Trophoblast cell (in vitro differentiated cells and primary cell): ENCODE measurements around the gene CSMD2.

Experiments used
- DNase-seq, 2 donors: peaks; one replicate each; pipeline ENCODE4 v3.0.0-alpha.2; 2016
- H2AFZ ChIP-seq: 2 replicates; pipeline ENCODE4 v1.6.1; 2013; ENCODE audit warnings: low read length, moderate library complexity, mild to moderate bottlenecking; ENCODE audit not compliant: insufficient read depth, poor library complexity
- H2AK5ac ChIP-seq: 2 replicates; pipeline ENCODE4 v1.6.1; 2013; ENCODE audit warnings: mild to moderate bottlenecking, low read length
- H2BK120ac ChIP-seq: 2 replicates; pipeline ENCODE4 v1.6.1; 2013; ENCODE audit warnings: low read length, mild to moderate bottlenecking, moderate library complexity; ENCODE audit not compliant: insufficient read depth, poor library complexity
- H2BK12ac ChIP-seq: 2 replicates; pipeline ENCODE4 v1.6.1; 2013; ENCODE audit warnings: mild to moderate bottlenecking, low read length, moderate library complexity
- H2BK5ac ChIP-seq: 2 replicates; pipeline ENCODE4 v1.6.1; 2013; ENCODE audit warnings: low read length, low read depth, moderate library complexity, mild to moderate bottlenecking; ENCODE audit not compliant: poor library complexity
- H3K14ac ChIP-seq: 2 replicates; pipeline ENCODE4 v1.6.1; 2013; ENCODE audit warnings: mild to moderate bottlenecking, low read length
- H3K18ac ChIP-seq: 2 replicates; pipeline ENCODE4 v1.6.1; 2013; ENCODE audit warnings: mild to moderate bottlenecking, low read length
- H3K23ac ChIP-seq: 2 replicates; pipeline ENCODE4 v1.6.1; 2013; ENCODE audit warnings: low read length
- H3K27ac ChIP-seq: 2 replicates; pipeline ENCODE4 v1.5.1; 2013; ENCODE audit warnings: low read depth, mild to moderate bottlenecking, inconsistent platforms, low read length, moderate library complexity
- H3K27me3 ChIP-seq: 2 replicates; pipeline ENCODE4 v1.6.1; 2013; ENCODE audit warnings: inconsistent platforms, mild to moderate bottlenecking, low read length, moderate library complexity; ENCODE audit not compliant: insufficient read depth
- H3K36me3 ChIP-seq, 2 experiments: 1 replicate in 1 of 2; 2 replicates in 1 of 2; pipeline ENCODE4 v1.6.1; 2013; ENCODE audit warnings: low read length in 2 of 2, mild to moderate bottlenecking in 2 of 2, moderate library complexity in 1 of 2; ENCODE audit not compliant: insufficient read depth in 2 of 2, control insufficient read depth in 1 of 2
- H3K4ac ChIP-seq: 2 replicates; pipeline ENCODE4 v1.6.1; 2013; ENCODE audit warnings: low read depth, mild to moderate bottlenecking, low read length, moderate library complexity
- H3K4me1 ChIP-seq, 2 experiments: 1 replicate in 1 of 2; 2 replicates in 1 of 2; pipeline ENCODE4 v1.6.1; 2013; ENCODE audit warnings: low read length in 2 of 2, mild to moderate bottlenecking in 2 of 2, moderate library complexity in 1 of 2; ENCODE audit not compliant: insufficient read depth in 2 of 2, control insufficient read depth in 1 of 2
- H3K4me2 ChIP-seq: 2 replicates; pipeline ENCODE4 v1.6.1; 2013; ENCODE audit warnings: inconsistent platforms, mild to moderate bottlenecking, low read length, moderate library complexity
- H3K4me3 ChIP-seq: 2 replicates; pipeline ENCODE4 v1.5.1; 2013; ENCODE audit warnings: mild to moderate bottlenecking, low read depth, low read length, inconsistent platforms
- H3K79me1 ChIP-seq: one replicate; pipeline ENCODE4 v1.6.1; 2013; ENCODE audit warnings: low read length
- H3K79me2 ChIP-seq: 2 replicates; pipeline ENCODE4 v1.6.1; 2013; ENCODE audit warnings: low read length, mild to moderate bottlenecking; ENCODE audit not compliant: control insufficient read depth, insufficient read depth, poor library complexity
- H3K9ac ChIP-seq: 2 replicates; pipeline ENCODE4 v1.6.1; 2013; ENCODE audit warnings: mild to moderate bottlenecking, low read length
- H3K9me3 ChIP-seq: 2 replicates; pipeline ENCODE4 v1.6.1; 2013; ENCODE audit warnings: low read depth, mild to moderate bottlenecking, control low read depth, inconsistent platforms, low read length; ENCODE audit not compliant: insufficient read depth
- H4K12ac ChIP-seq: 2 replicates; pipeline ENCODE4 v1.6.1; 2013; ENCODE audit warnings: low read depth, mild to moderate bottlenecking, low read length, moderate library complexity
- H4K8ac ChIP-seq: 2 replicates; pipeline ENCODE4 v1.6.1; 2013; ENCODE audit warnings: low read depth, mild to moderate bottlenecking, low read length, moderate library complexity
- H4K91ac ChIP-seq: one replicate; pipeline ENCODE4 v1.6.1; 2013; ENCODE audit warnings: low read depth, mild to moderate bottlenecking, low read length, moderate library complexity
- WGBS: extraction: QIAGEN DNeasy Blood & Tissue Kit; methylation state at CpG from one replicate; pipeline ENCODE4 v1.1.7; 2013; ENCODE audit warnings: missing lambda C conversion rate; ENCODE audit not compliant: insufficient read length, insufficient coverage; ENCODE audit errors: extremely low coverage; 5-methylcytosine and 5-hydroxymethylcytosine counted together

Gene CSMD2

GRCh38 chr1:33588726-33589125, 576.3 kb downstream of the CSMD2 start:
- Histone ChIP-seq H3K9me3 (no peaks in the 10 kb centered on the region), H3K9ac (no peak overlapping the region), H4K91ac (no peak overlapping the region), H3K4me2 (no peak overlapping the region), H3K36me3 (no peaks in the 10 kb centered on the region), H3K4me3 (no peak overlapping the region), H2AFZ (no peak overlapping the region), H4K12ac (no peak overlapping the region), H2BK12ac (no peak overlapping the region), H3K14ac (no peak overlapping the region), H3K79me2 (no peaks in the 10 kb centered on the region), H3K27ac (no peak overlapping the region), H3K79me1 (no peaks in the 10 kb centered on the region), H3K23ac (no peak overlapping the region), H4K8ac (no peak overlapping the region), H2BK5ac (no peak overlapping the region), H3K18ac (no peak overlapping the region), H3K27me3 (no peaks in the 10 kb centered on the region), H2AK5ac (no peak overlapping the region), H2BK120ac (no peak overlapping the region), H3K4me1 (no peaks in the 10 kb centered on the region), H3K4ac (no peak overlapping the region)
- no CpG with 5 or more reads among the region's 7 CpGs for WGBS
- DNase-seq: no peak

GRCh38 chr1:33586795-33587194, 578.2 kb downstream of the CSMD2 start:
- no peak overlapping the region for H2AK5ac ChIP-seq
- H3K4me3 ChIP-seq: no peak overlapping the region
- H3K9ac ChIP-seq: no peak overlapping the region
- H3K14ac ChIP-seq: no peak overlapping the region
- no CpG with 5 or more reads among the region's 5 CpGs for WGBS
- no peak overlapping the region for H2BK5ac ChIP-seq
- H3K4me2 ChIP-seq: no peak overlapping the region
- H3K4me1 ChIP-seq: no peaks in the 10 kb centered on the region
- no peak overlapping the region for H3K18ac ChIP-seq
- no peaks in the 10 kb centered on the region for H3K36me3 ChIP-seq
- no peak overlapping the region for H2BK12ac ChIP-seq
- H2AFZ ChIP-seq: no peak overlapping the region
- H3K27ac ChIP-seq: no peak overlapping the region
- H4K12ac ChIP-seq: no peak overlapping the region
- H3K27me3 ChIP-seq: no peaks in the 10 kb centered on the region
- no peaks in the 10 kb centered on the region for H3K9me3 ChIP-seq
- no peak overlapping the region for H4K8ac ChIP-seq
- no peak overlapping the region for H3K23ac ChIP-seq
- H3K79me1 ChIP-seq: no peaks in the 10 kb centered on the region
- H2BK120ac ChIP-seq: no peak overlapping the region
- H3K4ac ChIP-seq: no peak overlapping the region
- H4K91ac ChIP-seq: no peak overlapping the region
- no peaks in the 10 kb centered on the region for H3K79me2 ChIP-seq
- no peak for DNase-seq

- no peak overlapping the region for H3K18ac ChIP-seq
- no peaks in the 10 kb centered on the region for H3K9me3 ChIP-seq
- no peak overlapping the region for H2BK120ac ChIP-seq
- no peak overlapping the region for H3K23ac ChIP-seq
- H2AFZ ChIP-seq: no peak overlapping the region
- H3K4ac ChIP-seq: no peak overlapping the region
- peak in 1 of 2 donors; percentile 25 for DNase-seq
- WGBS: no CpG with 5 or more reads among the region's 4 CpGs
- no peak overlapping the region for H2AK5ac ChIP-seq
- no peak overlapping the region for H4K8ac ChIP-seq
- no peak overlapping the region for H3K27ac ChIP-seq
- H3K36me3 ChIP-seq: no peaks in the 10 kb centered on the region
- no peaks in the 10 kb centered on the region for H3K27me3 ChIP-seq
- no peak overlapping the region for H3K9ac ChIP-seq
- no peak overlapping the region for H3K14ac ChIP-seq
- H3K4me3 ChIP-seq: no peak overlapping the region
- H4K12ac ChIP-seq: no peak overlapping the region
- no peaks in the 10 kb centered on the region for H3K79me1 ChIP-seq
- no peaks in the 10 kb centered on the region for H3K79me2 ChIP-seq
- no peak overlapping the region for H3K4me2 ChIP-seq
- no peak overlapping the region for H2BK12ac ChIP-seq
- H4K91ac ChIP-seq: no peak overlapping the region
- H2BK5ac ChIP-seq: no peak overlapping the region
- no peaks in the 10 kb centered on the region for H3K4me1 ChIP-seq
Measured at GRCh38 chr1:33586106-33586505, 578.9 kb downstream of the CSMD2 start.

GRCh38 chr1:33583567-33583966, 581.5 kb downstream of the CSMD2 start:
- H3K9ac ChIP-seq: no peak overlapping the region
- no peak overlapping the region for H2AK5ac ChIP-seq
- no peak overlapping the region for H2BK120ac ChIP-seq
- no peak overlapping the region for H4K91ac ChIP-seq
- H3K4me1 ChIP-seq: no peaks in the 10 kb centered on the region
- H2AFZ ChIP-seq: no peak overlapping the region
- no peak overlapping the region for H3K4me2 ChIP-seq
- no peak overlapping the region for H3K18ac ChIP-seq
- no peak overlapping the region for H3K14ac ChIP-seq
- H3K79me2 ChIP-seq: no peaks in the 10 kb centered on the region
- H3K79me1 ChIP-seq: no peaks in the 10 kb centered on the region
- H3K36me3 ChIP-seq: no peaks in the 10 kb centered on the region
- DNase-seq: no peak
- H3K23ac ChIP-seq: no peak overlapping the region
- H4K12ac ChIP-seq: no peak overlapping the region
- H3K4me3 ChIP-seq: no peak overlapping the region
- no peak overlapping the region for H2BK12ac ChIP-seq
- H2BK5ac ChIP-seq: no peak overlapping the region
- no CpG with 5 or more reads among the region's 6 CpGs for WGBS
- H3K9me3 ChIP-seq: peaks cover 1% of the 10 kb centered on the region
- no peaks in the 10 kb centered on the region for H3K27me3 ChIP-seq
- H3K4ac ChIP-seq: no peak overlapping the region
- H3K27ac ChIP-seq: no peak overlapping the region
- H4K8ac ChIP-seq: no peak overlapping the region
